Measurements from ENCODE around the gene PTPRJ.

- no peak for TF ChIP-seq POLR2A (IDR thresholded peaks at IDR 0.05; ENCODE audit: low read depth, low read length)
- no peak for TF ChIP-seq POLR2AphosphoS5 (IDR thresholded peaks at IDR 0.05; ENCODE audit: low read depth, low read length)
- TF ChIP-seq TAF1 (IDR thresholded peaks at IDR 0.05; ENCODE audit: borderline replicate concordance, low read depth, low read length), result no peak
These were observed 72.1 kb downstream of the PTPRJ start for GRCh38 chr11:48052183-48053044.

Measured in GM12892 (cell line).